ENCODE results near the gene PDCD4.

Gene PDCD4

GRCh38 chr10:110844617-110844881, 27.2 kb upstream of the PDCD4 start:
- Histone ChIP-seq H4K20me1 (ENCODE audit: control insufficient read depth, insufficient read depth, low read depth, low read length) (no peaks in the 10 kb centered on the region), H3K27me3 (ENCODE audit: control insufficient read depth, low read length) (no peaks in the 10 kb centered on the region), H3K27ac (ENCODE audit: low read depth, low read length) (peak overlapping the region; percentile 95), H3K9me2 (replicated peaks; ENCODE audit: control insufficient read depth, low read length) (no peaks in the 10 kb centered on the region), H3K4me3 (ENCODE audit: low read length) (peak overlapping the region; percentile 71; the same call in 1 of the 2 replicates), H3K4me1 (ENCODE audit: control insufficient read depth, low read length) (peaks cover 94% of the 10 kb centered on the region), H3F3A (ENCODE audit: control insufficient read depth, insufficient read depth) (peaks cover 10% of the 10 kb centered on the region; the same call in 1 of the 2 replicates), H3K4me2 (ENCODE audit: low read length) (peak overlapping the region; percentile 95), H3K9me3 (ENCODE audit: control insufficient read depth, insufficient read depth, low read length) (no peaks in the 10 kb centered on the region), H3K79me2 (ENCODE audit: control insufficient read depth, low read length) (0 out of 2 replicates have a peak, but pooled peaks cover 6% of the 10 kb centered on the region), H3K36me3 (ENCODE audit: control insufficient read depth, low read length) (0 out of 2 replicates have a peak, but pooled peaks cover 3% of the 10 kb centered on the region)
- TF ChIP-seq EZH2phosphoT487 (IDR thresholded peaks at IDR 0.05; ENCODE audit: borderline replicate concordance, low read length) (no peak), CTCF (IDR thresholded peaks at IDR 0.05; ENCODE audit: low read depth, low read length, poor library complexity, severe bottlenecking) (no peak)

GRCh38 chr10:110845192-110845755, 26.5 kb upstream of the PDCD4 start:
- H3K4me2 ChIP-seq (ENCODE audit: low read length): peak overlapping the region; percentile 95
- peak overlapping the region; percentile 30 for H3K4me3 ChIP-seq (ENCODE audit: low read length)
- peaks cover 96% of the 10 kb centered on the region for H3K4me1 ChIP-seq (ENCODE audit: control insufficient read depth, low read length)

GRCh38 chr10:110845756-110846620, 25.7 kb upstream of the PDCD4 start:
- 0 out of 2 replicates have a peak, but pooled peaks cover 3% of the 10 kb centered on the region for H3K36me3 ChIP-seq (ENCODE audit: control insufficient read depth, low read length)
- no peak overlapping the region; the same call in 1 of the 2 replicates for H3K4me3 ChIP-seq (ENCODE audit: low read length)
- peaks cover 10% of the 10 kb centered on the region; the same call in 1 of the 2 replicates for H3F3A ChIP-seq (ENCODE audit: control insufficient read depth, insufficient read depth)
- H3K27me3 ChIP-seq (ENCODE audit: control insufficient read depth, low read length): no peaks in the 10 kb centered on the region
- H3K4me2 ChIP-seq (ENCODE audit: low read length): peak overlapping the region; percentile 95
- no peaks in the 10 kb centered on the region for H3K9me3 ChIP-seq (ENCODE audit: control insufficient read depth, insufficient read depth, low read length)
- TF ChIP-seq EZH2phosphoT487 (IDR thresholded peaks at IDR 0.05; ENCODE audit: borderline replicate concordance, low read length) (no peak), CTCF (IDR thresholded peaks at IDR 0.05; ENCODE audit: low read depth, low read length, poor library complexity, severe bottlenecking) (no peak)
- H3K79me2 ChIP-seq (ENCODE audit: control insufficient read depth, low read length): 0 out of 2 replicates have a peak, but pooled peaks cover 6% of the 10 kb centered on the region
- no peaks in the 10 kb centered on the region for H3K9me2 ChIP-seq (replicated peaks; ENCODE audit: control insufficient read depth, low read length)
- peaks cover 89% of the 10 kb centered on the region for H3K4me1 ChIP-seq (ENCODE audit: control insufficient read depth, low read length)
- peak overlapping the region; percentile 17; the same call in 1 of the 2 replicates for H3K27ac ChIP-seq (ENCODE audit: low read depth, low read length)
- H4K20me1 ChIP-seq (ENCODE audit: control insufficient read depth, insufficient read depth, low read depth, low read length): no peaks in the 10 kb centered on the region

More at GRCh38 chr10:110845192-110845755, 26.5 kb upstream of the PDCD4 start:
- Histone ChIP-seq H3K36me3 (ENCODE audit: control insufficient read depth, low read length) (0 out of 2 replicates have a peak, but pooled peaks cover 3% of the 10 kb centered on the region), H3K27ac (ENCODE audit: low read depth, low read length) (peak overlapping the region; percentile 17; the same call in 1 of the 2 replicates), H3K79me2 (ENCODE audit: control insufficient read depth, low read length) (0 out of 2 replicates have a peak, but pooled peaks cover 6% of the 10 kb centered on the region), H4K20me1 (ENCODE audit: control insufficient read depth, insufficient read depth, low read depth, low read length) (no peaks in the 10 kb centered on the region), H3K9me3 (ENCODE audit: control insufficient read depth, insufficient read depth, low read length) (no peaks in the 10 kb centered on the region), H3F3A (ENCODE audit: control insufficient read depth, insufficient read depth) (peaks cover 10% of the 10 kb centered on the region; the same call in 1 of the 2 replicates), H3K9me2 (replicated peaks; ENCODE audit: control insufficient read depth, low read length) (no peaks in the 10 kb centered on the region), H3K27me3 (ENCODE audit: control insufficient read depth, low read length) (no peaks in the 10 kb centered on the region)
- TF ChIP-seq CTCF (IDR thresholded peaks at IDR 0.05; ENCODE audit: low read depth, low read length, poor library complexity, severe bottlenecking) (no peak), EZH2phosphoT487 (IDR thresholded peaks at IDR 0.05; ENCODE audit: borderline replicate concordance, low read length) (no peak)

All from DOHH2 (cell line).